Skeletal muscle tissue (tissue), 4 donors: ENCODE results near the gene RAPGEF6. TPM values are rescaled to one million over a fixed set of nuclear protein-coding genes. Genes with fewer than 3 reads are reported as not detected.

Experiments used
- H3K27ac ChIP-seq: one replicate; pipeline ENCODE4 v1.7.0; 2013; ENCODE audit warnings: mild to moderate bottlenecking, low read depth, low read length, inconsistent platforms
- H3K27me3 ChIP-seq, 3 donors: one replicate each; pipeline ENCODE4 v1.7.0; 2013; ENCODE audit warnings: low read length in 3 of 3; ENCODE audit not compliant: control insufficient read depth in 3 of 3, insufficient read depth in 3 of 3
- H3K36me3 ChIP-seq, 3 donors: one replicate each; pipeline ENCODE4 v1.7.0; 2013; ENCODE audit warnings: low read length in 3 of 3; ENCODE audit not compliant: control insufficient read depth in 3 of 3, insufficient read depth in 3 of 3
- H3K4me1 ChIP-seq, 3 donors: one replicate each; pipeline ENCODE4 v1.7.0; 2013; ENCODE audit warnings: low read length in 3 of 3, mild to moderate bottlenecking in 3 of 3; ENCODE audit not compliant: control insufficient read depth in 3 of 3, insufficient read depth in 3 of 3
- H3K4me3 ChIP-seq, 3 donors: one replicate each; pipeline ENCODE4 v1.7.0; 2013; ENCODE audit warnings: low read length in 3 of 3
- H3K9ac ChIP-seq, 3 donors: one replicate each; pipeline ENCODE4 v1.7.0; 2013; ENCODE audit warnings: low read length in 3 of 3, mild to moderate bottlenecking in 3 of 3, moderate library complexity in 2 of 3, low read depth in 1 of 3
- H3K9me3 ChIP-seq, 3 donors: one replicate each; pipeline ENCODE4 v1.7.0; 2013; ENCODE audit warnings: low read length in 3 of 3; ENCODE audit not compliant: control insufficient read depth in 3 of 3
- total RNA-seq: library from RNA; depleted of rRNA; stranded (reverse); fragments of >200 nt; gene quantifications from one replicate; pipeline ENCODE4 v1.2.3, GENCODE V29; 2014
- donor health status: Osteomylitis.

Gene RAPGEF6
- total RNA-seq, 1 donor from 2014 or later: 29.7 TPM

DNA sequence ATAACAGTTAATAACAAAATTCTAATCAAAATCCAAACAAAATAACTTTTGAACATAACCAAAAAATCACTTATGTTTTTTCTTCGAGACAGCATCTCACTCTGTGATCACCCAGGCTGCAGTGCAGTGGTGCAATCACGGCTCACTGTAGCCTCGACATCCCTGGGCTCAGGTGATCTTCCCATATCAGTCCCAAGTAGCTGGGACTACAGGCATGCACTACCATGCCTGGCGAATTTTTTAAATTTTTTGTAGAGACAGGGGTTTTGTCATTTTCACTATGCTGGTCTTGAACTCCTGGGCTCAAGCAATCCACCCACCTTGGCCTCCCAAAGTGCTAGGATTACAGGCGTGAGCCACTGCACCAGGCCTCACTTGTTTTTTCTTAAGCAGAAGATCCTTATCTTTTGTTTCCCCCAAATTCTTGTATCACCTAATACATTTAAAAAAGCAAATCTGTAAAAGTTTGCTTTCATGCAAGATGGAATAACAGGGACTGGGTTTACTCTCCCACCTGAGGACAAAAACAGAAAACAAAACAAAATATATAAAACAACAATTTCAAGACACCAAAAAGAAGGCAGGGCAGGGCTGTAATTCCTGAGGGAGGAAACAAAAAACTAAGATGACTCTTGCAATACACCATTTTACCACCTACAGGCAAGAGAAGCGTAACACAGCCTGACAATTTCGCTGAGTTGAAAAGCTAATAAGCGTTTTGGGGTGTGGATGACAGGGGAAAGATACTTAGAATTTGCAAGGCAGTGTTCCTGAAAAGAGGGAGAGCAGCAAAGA, 71.4 kb downstream of the RAPGEF6 start:
- Histone ChIP-seq H3K9me3 (no peaks in the 10 kb centered on the region), H3K27ac (no peak overlapping the region), H3K4me3 (no peak overlapping the region)

GRCh38 chr5:131550606-131551005, 84.4 kb downstream of the RAPGEF6 start:
- H3K9ac ChIP-seq: no peak overlapping the region
- H3K27me3 ChIP-seq: no peaks in the 10 kb centered on the region
- no peak overlapping the region for H3K4me3 ChIP-seq
- no peaks in the 10 kb centered on the region for H3K36me3 ChIP-seq
- H3K4me1 ChIP-seq: no peaks in the 10 kb centered on the region
- H3K27ac ChIP-seq: no peak overlapping the region
- H3K9me3 ChIP-seq: no peaks in the 10 kb centered on the region

More for the DNA sequence above, 71.4 kb downstream of the RAPGEF6 start:
- H3K9ac ChIP-seq: no peak overlapping the region
- H3K4me1 ChIP-seq: no peaks in the 10 kb centered on the region
- H3K36me3 ChIP-seq: peaks cover 0 to 4% (median 3%) of the 10 kb centered on the region in 3 donors
- H3K27me3 ChIP-seq: no peaks in the 10 kb centered on the region

DNA sequence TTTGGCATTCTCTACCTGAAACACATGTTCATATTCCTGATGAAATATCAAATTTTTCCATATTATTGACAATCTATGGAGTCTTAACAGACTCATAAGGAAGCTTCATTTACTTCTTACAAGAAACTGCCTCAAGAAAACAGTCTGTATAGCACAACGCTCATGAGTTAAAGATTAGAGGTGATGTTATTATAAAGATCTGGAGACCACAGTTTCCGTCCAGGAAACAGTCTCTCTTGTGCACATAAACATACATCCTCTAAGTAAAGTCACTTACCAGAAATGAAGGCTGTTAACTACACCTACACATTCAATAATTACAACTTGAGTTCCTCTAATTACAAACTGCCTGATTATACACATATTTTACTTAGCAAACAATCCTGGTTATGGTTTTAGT, 86.9 kb downstream of the RAPGEF6 start:
- Histone ChIP-seq H3K9ac (no peak overlapping the region), H3K36me3 (no peaks in the 10 kb centered on the region), H3K9me3 (no peaks in the 10 kb centered on the region), H3K4me3 (no peak overlapping the region), H3K27ac (no peak overlapping the region), H3K4me1 (no peaks in the 10 kb centered on the region), H3K27me3 (no peaks in the 10 kb centered on the region)

DNA sequence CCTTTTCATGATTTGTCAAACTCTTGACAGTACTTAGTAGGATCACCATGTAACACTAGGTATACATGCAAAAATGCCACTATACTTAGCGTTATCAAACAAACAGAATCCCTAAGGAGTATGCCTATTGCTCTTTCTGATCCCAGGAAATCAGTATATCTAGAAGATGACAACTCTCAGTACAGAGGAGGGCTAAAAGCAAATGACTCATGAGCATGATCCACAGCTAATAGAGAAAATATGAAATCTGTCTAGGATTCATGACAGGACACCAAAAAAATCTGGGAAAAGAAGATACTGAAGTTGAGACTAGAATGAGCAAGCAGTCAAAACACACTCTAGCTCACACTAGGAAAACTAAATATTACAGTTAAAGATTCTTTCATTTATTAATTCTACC, 89.2 kb downstream of the RAPGEF6 start:
- no peak overlapping the region for H3K4me3 ChIP-seq
- no peak overlapping the region for H3K27ac ChIP-seq
- H3K9ac ChIP-seq: no peak overlapping the region
- no peaks in the 10 kb centered on the region for H3K9me3 ChIP-seq
- no peaks in the 10 kb centered on the region for H3K36me3 ChIP-seq
- no peaks in the 10 kb centered on the region for H3K27me3 ChIP-seq
- H3K4me1 ChIP-seq: no peaks in the 10 kb centered on the region

- no peak overlapping the region for H3K9ac ChIP-seq
- no peaks in the 10 kb centered on the region for H3K4me1 ChIP-seq
- no peak overlapping the region for H3K27ac ChIP-seq
- no peak overlapping the region for H3K4me3 ChIP-seq
- no peaks in the 10 kb centered on the region for H3K27me3 ChIP-seq
- H3K9me3 ChIP-seq: no peaks in the 10 kb centered on the region
- no peaks in the 10 kb centered on the region for H3K36me3 ChIP-seq
These were observed 92.3 kb downstream of the RAPGEF6 start for GRCh38 chr5:131542723-131543122.

DNA sequence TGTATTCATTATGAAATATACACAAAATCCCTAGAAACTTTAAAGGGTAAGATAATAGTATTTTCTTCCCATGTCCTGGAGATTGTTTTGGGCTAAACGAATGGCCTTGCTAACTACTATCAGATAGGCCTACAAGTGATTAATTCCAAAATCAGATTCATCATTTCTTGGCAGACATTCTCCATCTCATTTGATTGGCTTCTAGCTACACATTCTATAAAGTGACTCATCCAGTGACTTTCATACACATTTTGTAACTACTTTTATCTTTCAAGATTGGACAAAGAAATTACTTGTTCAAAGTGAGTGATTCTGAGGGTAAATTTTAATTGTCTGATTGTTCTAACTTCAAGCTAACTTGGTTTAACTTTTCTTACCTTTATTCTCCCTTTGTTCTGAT, 93.3 kb downstream of the RAPGEF6 start:
- Histone ChIP-seq H3K9me3 (no peaks in the 10 kb centered on the region), H3K4me1 (no peaks in the 10 kb centered on the region), H3K36me3 (no peaks in the 10 kb centered on the region), H3K27me3 (no peaks in the 10 kb centered on the region), H3K9ac (no peak overlapping the region), H3K27ac (no peak overlapping the region), H3K4me3 (no peak overlapping the region)

- no peak overlapping the region for H3K4me3 ChIP-seq
- no peaks in the 10 kb centered on the region for H3K36me3 ChIP-seq
- H3K9me3 ChIP-seq: no peaks in the 10 kb centered on the region
- no peak overlapping the region for H3K27ac ChIP-seq
- no peak overlapping the region for H3K9ac ChIP-seq
- peaks cover 2 to 4% (median 3%) of the 10 kb centered on the region in 3 donors for H3K4me1 ChIP-seq
- no peaks in the 10 kb centered on the region for H3K27me3 ChIP-seq
These were observed 94.0 kb downstream of the RAPGEF6 start for GRCh38 chr5:131541071-131541470.

GRCh38 chr5:131539251-131539650, 95.8 kb downstream of the RAPGEF6 start:
- no peak overlapping the region for H3K4me3 ChIP-seq
- H3K9me3 ChIP-seq: no peaks in the 10 kb centered on the region
- peaks cover 2 to 4% (median 3%) of the 10 kb centered on the region in 3 donors for H3K4me1 ChIP-seq
- H3K27me3 ChIP-seq: no peaks in the 10 kb centered on the region
- H3K27ac ChIP-seq: no peak overlapping the region
- no peak overlapping the region for H3K9ac ChIP-seq
- H3K36me3 ChIP-seq: no peaks in the 10 kb centered on the region

DNA sequence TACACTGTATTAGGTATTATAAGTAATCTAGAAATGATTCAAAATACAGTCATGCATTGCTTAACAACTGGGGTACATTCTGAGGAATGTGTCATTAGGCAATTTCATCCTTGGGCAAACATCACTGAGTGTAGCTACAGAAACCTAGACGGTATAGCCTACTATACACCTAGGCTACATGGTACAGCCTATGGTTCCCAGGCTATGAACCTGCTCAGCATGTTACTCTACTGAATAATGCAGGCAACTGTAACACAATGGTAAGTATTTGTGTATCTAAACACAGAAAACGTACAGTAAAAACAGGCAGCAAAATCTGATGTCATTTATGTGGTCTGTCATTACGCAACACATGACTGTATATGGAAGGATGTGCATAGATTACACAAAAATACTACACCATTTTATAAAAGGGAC, 96.8 kb downstream of the RAPGEF6 start:
- Histone ChIP-seq H3K9me3 (no peaks in the 10 kb centered on the region), H3K27ac (no peak overlapping the region), H3K9ac (no peak overlapping the region)

DNA sequence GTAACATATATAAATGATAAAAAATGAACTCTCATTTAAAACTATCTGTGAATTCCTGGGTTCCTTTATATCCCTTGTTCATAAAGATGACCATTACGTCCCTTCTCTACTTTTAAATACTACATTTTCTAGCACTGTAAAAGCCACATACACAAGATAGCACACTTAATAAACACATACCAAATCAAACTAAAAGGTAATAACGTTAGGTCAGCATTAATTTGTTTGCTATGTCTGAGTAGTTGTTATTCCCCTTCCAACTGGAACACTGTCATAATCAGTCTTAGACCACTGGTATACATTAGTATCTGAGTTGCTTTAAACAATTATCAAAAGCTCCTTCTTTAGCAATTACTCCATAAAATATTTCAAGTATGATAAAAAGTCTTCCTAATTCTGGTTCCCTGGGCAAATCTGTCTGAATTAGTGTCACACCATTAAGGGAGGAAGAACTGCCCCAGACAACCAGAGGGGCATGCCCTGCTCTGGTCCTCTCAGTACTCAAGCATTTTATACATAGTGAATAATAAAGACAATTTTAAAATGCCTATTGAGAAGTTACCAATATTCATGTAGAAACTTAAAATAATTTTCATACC, 98.1 kb downstream of the RAPGEF6 start:
- H3K9me3 ChIP-seq: no peaks in the 10 kb centered on the region
- H3K4me3 ChIP-seq: no peak overlapping the region
- no peaks in the 10 kb centered on the region for H3K36me3 ChIP-seq
- no peaks in the 10 kb centered on the region for H3K27me3 ChIP-seq
- no peak overlapping the region for H3K9ac ChIP-seq
- H3K27ac ChIP-seq: no peak overlapping the region
- H3K4me1 ChIP-seq: peaks cover 2 to 4% (median 3%) of the 10 kb centered on the region in 3 donors

More for the DNA sequence above, 96.8 kb downstream of the RAPGEF6 start:
- Histone ChIP-seq H3K27me3 (no peaks in the 10 kb centered on the region), H3K4me3 (no peak overlapping the region), H3K4me1 (peaks cover 2 to 4% (median 3%) of the 10 kb centered on the region in 3 donors), H3K36me3 (no peaks in the 10 kb centered on the region)
